Fibroblast of the aortic adventitia (primary cell): Measurements from ENCODE around the gene FLT4. TPM values are rescaled to one million over a fixed set of nuclear protein-coding genes. Genes with fewer than 3 reads are reported as not detected.

Source experiments
- DNase-seq: peaks from one replicate; pipeline ENCODE4 v3.0.0-alpha.2; 2010; ENCODE audit warnings: low read depth
- H3K4me3 ChIP-seq: 2 replicates; pipeline ENCODE4 v1.5.1; 2011; ENCODE audit warnings: low read depth, mild to moderate bottlenecking, control low read depth, low read length, moderate library complexity
- total RNA-seq: library from RNA; depleted of rRNA; stranded (reverse); fragments of >200 nt; gene quantifications from 2 replicates; pipeline ENCODE4 v1.2.3, GENCODE V29; 2012; ENCODE audit warnings: low replicate concordance
- TF ChIP-seq, protein P1 (sequence below): IDR thresholded peaks from 2 replicates; pipeline ENCODE4 v1.5.1; 2011; ENCODE audit warnings: mild to moderate bottlenecking, low read length, control low read depth, inconsistent platforms; ENCODE audit not compliant: insufficient read depth

Gene FLT4
- total RNA-seq, 1 donor: 0.09 TPM

DNA sequence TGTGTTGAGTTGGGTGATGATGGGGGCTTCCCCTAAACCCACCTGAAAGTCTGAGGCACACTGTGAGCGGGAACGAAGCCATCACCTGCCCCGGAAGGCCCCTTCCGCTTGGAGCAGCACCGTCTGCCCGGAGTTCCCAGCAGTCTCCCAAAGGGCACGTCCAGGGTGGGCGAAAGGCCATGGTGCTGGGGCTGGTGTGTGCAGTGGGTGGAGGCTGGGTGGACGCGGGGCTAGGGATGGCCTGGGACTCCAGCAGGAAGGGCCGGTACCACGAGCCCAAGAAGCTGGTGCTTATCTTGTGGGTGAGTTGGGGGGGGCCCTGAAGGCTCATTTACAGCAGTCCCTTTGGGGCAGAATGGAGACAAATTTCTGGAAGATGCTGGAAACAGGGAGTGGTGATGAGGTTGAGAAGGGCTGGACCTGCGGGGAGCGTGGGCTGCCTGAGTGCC lies 4.6 kb downstream of the FLT4 start:
- no peak for DNase-seq
- TF ChIP-seq, protein P1, sequence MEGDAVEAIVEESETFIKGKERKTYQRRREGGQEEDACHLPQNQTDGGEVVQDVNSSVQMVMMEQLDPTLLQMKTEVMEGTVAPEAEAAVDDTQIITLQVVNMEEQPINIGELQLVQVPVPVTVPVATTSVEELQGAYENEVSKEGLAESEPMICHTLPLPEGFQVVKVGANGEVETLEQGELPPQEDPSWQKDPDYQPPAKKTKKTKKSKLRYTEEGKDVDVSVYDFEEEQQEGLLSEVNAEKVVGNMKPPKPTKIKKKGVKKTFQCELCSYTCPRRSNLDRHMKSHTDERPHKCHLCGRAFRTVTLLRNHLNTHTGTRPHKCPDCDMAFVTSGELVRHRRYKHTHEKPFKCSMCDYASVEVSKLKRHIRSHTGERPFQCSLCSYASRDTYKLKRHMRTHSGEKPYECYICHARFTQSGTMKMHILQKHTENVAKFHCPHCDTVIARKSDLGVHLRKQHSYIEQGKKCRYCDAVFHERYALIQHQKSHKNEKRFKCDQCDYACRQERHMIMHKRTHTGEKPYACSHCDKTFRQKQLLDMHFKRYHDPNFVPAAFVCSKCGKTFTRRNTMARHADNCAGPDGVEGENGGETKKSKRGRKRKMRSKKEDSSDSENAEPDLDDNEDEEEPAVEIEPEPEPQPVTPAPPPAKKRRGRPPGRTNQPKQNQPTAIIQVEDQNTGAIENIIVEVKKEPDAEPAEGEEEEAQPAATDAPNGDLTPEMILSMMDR: no peak

DNA sequence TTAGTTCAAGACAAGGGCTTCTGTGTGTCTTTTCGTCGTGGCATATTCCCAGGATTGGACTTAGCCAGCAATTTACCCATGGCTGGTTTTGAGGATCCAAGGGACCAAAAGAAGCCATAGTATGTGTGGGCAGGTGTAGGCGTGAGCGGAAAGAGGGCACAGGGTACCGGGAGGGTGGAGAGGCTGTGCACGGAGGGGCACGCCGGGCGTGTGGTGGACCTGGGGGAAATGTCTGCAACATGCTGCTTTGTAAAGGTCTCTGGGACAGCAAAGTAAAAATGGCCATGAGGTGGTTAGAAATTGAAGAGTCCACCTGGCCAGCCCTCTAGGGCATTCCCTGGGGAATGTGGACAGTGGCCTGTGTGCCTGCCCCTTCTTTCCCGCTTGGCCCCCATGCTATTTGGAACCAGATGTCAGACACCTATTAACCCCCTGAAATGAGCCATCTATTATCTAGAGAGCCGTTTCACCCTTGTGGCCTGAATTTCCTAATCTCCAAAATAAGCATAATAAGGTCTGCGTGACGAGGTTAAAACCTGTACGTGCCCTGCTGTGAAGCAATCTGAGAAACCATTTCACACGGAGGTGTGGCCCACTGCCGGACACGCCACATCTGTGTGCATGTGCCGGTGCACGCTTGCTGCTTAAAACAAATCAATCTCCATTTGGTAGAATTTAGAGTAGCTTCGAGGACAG lies 5.1 kb downstream of the FLT4 start:
- TF ChIP-seq, protein P1: no peak
- no peak for DNase-seq
- no peak overlapping the region for H3K4me3 ChIP-seq

More for the DNA sequence above, 4.6 kb downstream of the FLT4 start:
- no peak overlapping the region for H3K4me3 ChIP-seq

- TF ChIP-seq, protein P1: no peak
- H3K4me3 ChIP-seq: no peak overlapping the region
These were observed 6.1 kb downstream of the FLT4 start for GRCh38 chr5:180643191-180643851.

DNA sequence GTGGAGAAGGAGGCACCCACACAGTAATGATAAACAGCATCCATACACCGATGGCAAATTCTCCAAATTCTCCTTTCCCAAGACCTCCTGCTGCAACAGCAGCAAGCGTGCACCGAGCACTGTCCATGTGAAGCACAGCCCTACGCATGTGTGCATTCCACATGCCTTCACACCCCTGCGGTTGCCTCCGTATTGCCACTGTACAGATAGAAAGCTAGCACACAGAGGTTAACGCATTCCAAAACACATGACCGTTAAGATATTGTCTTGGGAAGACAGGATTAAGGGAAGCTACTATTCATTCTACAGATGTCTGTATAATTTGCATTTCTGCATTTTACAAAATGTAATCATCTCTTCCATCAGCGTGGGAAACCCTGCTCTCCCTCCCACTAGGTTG lies 6.6 kb downstream of the FLT4 start:
- TF ChIP-seq, protein P1: no peak
- no peak overlapping the region for H3K4me3 ChIP-seq
- no peak for DNase-seq

More at GRCh38 chr5:180643191-180643851, 6.1 kb downstream of the FLT4 start:
- no peak for DNase-seq

DNA sequence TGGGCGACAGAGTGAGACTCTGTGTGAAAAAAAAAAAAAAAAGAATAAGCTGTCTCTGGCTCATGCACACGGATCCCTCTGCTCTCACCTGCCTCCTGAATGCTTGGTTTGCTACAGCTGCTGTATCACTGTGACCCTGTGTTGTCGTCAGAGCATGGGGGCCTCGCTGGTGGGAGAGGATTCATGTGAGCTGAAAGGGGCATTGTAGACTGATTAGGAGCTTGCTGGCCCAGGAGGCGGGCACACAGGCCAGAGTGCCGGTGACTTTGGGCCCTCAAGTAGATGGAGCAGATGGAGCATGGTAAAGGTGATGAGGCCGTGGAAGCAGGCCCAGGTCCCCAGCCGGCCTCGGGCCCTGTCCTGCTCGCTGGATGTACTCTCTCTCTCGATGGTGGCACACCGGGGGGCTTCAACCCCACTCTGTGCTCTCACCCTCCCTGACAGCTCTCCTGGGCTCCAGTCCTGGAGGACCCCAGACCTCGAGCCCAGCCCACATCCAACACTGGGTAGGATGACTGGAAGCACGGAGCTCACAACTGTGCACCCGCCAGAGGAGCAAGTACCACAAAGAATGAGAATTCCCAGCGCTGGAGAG lies 7.1 kb downstream of the FLT4 start:
- TF ChIP-seq, protein P1: no peak
- DNase-seq: no peak
- H3K4me3 ChIP-seq: no peak overlapping the region

GRCh38 chr5:180641566-180641900 lies 7.9 kb downstream of the FLT4 start:
- TF ChIP-seq, protein P1: no peak
- no peak overlapping the region for H3K4me3 ChIP-seq
- DNase-seq: no peak
